GM21576 (cell line): ENCODE data around the gene SLC13A1.
"Not testable (repeated sequence)": the region's sequence is repeated elsewhere in the genome, so short reads cannot be mapped to it uniquely, and the experiment has no call there.

Experiments
- ATAC-seq: cut with Tn5 transposase; IDR thresholded peaks from one replicate; pipeline ENCODE4 v1.9.1; 2021; ENCODE audit warnings: mild to moderate bottlenecking, moderate library complexity; ENCODE audit not compliant: unreplicated experiment

SLC13A1 gene

DNA sequence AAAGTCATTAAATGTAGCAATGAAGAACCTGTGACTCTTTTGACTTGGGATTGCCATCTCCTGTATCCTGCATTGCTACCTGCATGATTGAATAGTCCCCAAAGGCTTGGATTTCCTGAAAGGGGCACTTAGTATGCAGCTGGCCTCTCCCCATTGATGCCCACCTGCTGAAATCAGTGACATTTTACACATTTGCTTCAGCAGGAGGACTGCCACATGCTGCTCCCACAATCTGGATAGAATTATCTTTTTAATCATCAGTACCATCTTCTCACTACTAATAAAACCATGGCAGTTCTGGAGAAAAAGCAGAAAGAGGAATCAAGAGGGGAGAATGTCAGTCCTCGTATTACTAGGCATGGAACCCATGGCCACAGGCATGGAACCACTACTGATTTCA lies 67.8 kb downstream of the SLC13A1 start:
- ATAC-seq: no peak

DNA sequence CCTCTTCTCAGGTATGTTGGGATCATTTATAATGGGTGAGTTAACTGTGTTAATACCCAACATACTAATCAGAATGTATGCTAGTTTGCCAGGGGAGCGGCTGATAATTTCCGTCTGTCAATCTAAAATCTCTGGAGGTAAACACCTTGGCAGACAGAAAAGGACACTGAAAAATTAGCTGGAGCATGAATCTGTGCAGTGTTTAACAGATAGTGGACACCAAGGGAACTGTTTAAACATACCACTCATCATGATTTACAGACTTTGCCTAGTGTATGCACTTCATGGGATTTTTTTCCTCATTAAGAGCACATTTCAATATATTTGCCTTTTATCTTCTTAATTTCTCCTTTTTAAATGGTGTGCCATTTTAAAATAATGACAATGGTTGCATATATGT lies 68.2 kb downstream of the SLC13A1 start:
- no peak for ATAC-seq

DNA sequence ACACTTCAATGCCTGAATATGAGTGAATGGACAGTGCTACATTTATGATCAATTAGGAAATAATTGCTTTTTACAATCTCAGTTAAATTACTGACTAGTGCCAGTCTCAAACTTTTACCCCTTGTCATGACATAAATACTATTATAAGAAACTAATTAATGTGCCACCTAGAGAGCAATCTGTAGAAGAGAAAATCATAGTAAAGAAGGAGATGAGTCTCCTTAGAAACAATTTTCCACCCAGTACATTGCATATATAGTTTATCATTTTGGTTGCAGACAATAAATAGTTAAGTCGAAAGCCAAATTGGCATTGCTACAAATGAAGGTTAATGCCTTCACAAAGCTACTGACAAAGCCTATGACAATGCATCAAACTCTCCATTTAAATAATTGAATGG lies 68.6 kb downstream of the SLC13A1 start:
- no peak for ATAC-seq

DNA sequence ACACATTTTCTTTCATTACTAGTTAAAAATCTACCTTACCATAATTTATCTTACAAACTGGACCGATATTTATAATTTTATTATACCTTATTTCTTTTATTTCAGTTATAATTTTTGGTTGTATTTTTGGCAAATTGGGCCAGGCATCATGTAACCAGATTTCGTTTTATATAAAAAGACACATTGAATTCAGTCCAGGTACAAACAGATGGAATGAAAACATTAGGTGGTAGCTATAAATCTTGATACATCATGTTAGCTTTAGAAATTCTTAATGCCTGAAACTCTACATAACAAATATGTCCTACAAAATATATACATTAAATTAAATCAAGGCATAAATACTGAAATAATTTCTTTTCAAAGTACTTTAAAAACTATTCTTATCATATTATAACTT lies 73.1 kb downstream of the SLC13A1 start:
- no peak for ATAC-seq

DNA sequence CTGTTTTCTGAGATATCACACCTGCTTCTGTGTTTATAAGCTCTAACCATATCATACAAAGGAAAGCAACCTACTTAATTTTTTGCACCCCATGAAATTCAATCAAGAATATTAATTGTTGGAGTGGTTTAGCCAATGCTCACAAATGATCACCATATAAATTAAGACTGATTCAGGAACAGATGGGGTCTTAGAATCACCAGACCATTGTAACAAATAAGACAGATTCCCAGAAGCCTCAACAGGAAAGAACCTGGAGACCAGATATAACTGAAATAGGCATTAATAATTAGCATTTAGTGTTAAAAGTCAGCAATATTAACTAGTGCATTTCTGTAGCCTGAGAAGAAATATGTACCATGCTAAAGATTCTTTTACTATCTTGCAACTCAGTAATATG lies 73.6 kb downstream of the SLC13A1 start:
- no peak for ATAC-seq

DNA sequence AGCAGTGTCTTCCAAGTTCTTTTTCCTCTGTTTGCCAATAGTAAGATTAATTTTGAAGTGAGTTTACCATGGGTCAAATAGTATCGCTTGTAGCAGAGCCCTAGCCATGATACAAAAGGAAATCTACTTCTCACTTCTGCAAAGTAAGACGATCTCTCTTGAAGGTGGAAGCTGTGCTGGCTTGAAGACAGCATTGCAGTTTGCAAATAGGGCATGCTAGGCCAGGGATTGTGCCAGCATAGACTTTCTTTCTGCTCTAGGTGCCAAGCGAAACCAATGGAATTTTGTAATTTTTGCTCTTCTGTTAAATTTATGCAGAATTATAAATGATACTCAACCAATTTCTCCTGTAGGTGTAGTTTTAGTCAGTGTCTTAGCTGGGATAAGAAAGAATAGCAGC lies 74.5 kb downstream of the SLC13A1 start:
- no peak for ATAC-seq

DNA sequence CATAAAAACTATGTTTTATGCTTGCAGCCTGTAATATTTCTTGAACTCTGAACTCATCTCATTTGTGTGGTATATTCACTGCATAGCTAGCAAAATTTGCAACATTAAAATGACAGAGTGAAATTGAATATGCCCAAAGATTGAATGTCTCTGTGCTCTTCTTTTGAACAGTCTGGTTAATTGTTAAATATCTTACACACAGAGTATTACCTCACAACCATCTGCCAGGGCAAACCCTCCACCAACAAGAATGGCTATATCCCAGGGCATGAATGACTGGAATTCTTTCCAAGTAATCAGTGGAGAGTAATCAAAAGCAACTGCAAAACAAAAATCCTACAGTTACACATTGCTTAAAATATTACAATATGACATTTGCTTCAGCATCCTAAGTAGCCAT lies 76.9 kb downstream of the SLC13A1 start:
- no peak for ATAC-seq

DNA sequence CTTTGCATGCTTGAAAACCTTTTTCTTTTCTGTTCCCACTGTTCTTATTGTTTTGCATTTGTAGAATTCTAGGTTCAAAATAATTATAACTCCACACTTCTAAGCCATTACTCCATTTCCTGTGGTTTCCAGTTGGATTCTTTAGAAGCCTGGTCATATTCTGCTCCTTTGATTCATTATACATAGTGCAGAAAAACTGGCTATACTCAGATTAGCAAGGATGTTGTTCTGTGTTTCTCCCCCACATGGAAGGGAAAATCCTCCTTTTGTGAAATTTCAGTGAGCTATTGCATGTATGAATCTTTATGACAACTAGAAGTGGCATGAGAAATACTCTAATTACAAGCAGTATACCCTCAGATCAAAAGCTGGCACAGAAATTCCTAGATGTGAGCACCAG lies 79.5 kb downstream of the SLC13A1 start:
- no peak for ATAC-seq

DNA sequence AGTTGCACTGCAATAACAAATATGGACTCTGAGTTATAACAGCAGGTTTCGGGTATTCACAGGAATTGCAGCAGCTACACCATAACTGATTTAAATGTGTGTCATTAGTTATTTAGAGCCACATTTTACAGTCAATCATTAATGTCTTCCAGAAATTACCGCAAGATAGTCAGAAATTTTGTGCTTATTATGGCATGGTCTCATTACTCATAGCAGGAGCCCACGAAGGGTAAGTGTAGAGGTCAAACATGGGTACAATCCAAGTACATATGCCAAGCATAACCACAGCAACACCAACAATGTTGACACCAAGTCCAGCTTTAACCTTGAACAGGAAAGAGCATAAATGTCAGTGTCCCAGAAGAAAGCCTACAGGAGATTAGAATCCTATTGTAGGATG lies 84.4 kb downstream of the SLC13A1 start:
- ATAC-seq: no peak

DNA sequence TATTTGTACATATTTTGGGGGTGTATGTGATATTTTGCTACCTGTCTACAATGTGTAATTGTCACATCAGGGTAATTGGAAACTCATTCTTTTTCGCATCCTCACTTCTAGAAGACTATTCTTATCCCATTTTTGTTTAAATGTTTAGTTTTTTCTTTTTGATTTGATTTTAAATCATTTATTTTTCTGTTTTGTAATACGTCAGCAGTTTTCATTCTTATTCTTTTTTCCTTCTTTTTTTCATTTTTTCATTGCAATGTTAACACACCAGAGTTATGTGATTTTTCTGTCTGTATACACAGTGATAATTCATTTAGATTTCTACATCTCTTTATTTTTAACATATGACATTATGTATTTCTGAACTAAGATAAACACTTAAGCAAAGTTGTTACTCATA lies 85.5 kb downstream of the SLC13A1 start:
- no peak for ATAC-seq

DNA sequence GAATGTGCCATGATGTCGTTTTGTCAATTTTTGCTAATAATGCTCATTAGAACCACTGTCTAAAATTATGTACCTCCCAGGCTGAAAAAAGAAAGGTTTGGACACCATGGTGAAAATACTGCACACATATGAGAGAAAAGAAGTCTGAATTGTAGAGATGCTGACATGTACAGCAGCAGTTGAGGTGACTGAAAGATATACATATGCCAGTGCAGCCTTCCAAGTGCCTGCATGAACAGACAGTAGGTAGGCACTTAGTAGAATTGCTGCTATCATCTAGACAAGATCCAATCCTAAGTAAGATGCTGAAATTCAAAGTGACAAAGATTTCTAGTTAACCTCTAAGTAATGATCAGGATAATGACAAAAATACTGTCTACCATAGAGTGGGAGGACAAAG lies 86.9 kb downstream of the SLC13A1 start:
- ATAC-seq: no peak

DNA sequence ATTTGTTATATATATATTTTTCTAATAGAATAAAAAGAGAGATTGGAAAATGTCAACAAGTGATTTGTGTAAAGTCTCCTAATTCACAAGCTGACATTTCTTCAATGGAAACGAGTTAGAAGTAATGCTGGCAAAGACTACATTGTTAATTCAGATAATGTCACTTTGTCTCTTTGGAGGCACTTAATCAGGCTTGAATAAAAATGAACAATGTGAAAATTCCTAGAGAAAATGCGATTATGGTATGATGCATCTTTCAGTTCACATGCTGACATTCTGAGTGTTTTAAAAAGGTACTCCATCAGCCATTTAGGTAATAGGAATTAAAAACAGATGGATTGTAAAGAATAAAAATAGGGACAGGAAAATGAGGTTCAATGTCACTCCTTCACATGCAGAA lies 100.1 kb downstream of the SLC13A1 start:
- no peak for ATAC-seq

DNA sequence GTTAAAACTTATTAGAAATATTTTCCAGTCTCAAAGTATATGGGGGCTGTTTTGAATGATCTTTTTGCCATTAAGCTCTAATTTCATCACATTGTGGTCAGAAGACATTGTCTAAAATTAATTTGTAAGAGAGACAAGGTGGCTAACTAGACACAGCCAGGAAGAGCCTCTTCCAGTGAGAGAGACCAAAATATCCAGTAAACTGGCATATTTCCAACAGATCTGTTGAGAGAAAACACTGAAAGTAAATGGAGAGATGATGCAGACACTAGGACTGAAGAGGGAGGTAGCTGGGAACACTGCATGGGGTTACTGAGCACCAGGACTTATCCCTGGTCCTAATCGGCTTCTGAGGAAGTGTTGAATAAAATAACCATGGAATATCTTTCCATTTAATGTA lies 102.8 kb downstream of the SLC13A1 start:
- no peak for ATAC-seq

DNA sequence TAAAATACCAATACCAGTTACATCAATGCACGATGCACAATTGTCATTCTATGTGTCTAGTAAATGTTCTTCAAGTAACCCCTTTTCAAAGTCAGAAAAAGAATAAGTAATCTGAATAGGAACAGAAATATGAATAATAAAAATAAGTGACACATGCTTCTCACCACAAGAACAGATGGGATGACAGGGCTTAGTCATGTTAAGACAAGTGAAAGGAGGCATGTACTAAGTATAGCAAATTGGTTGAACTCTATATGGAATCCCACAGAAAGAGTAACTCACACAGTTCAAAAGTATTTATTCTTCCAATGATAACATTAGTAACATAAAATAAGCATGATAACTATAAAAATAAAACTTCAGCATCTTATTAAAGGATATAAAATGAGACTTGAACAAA lies 103.3 kb downstream of the SLC13A1 start:
- ATAC-seq: no peak

DNA sequence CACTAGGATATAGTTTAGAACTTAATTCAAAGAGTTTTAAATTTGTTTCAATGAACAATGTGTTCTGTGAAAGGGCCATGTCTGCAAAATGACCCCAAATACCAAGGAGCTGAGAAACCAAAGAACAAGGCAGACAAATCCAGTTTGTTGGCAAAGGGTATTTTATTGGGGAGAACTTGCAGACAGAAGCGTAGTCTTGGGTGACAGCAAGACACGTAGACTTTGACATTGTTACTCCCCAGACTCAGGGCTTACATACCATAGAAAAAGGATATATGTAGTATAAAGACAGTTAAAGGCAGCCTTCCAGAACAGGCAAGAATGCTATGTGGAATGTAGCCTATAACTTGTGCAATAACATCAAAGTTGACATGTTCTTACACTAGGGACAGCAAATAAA lies 109.3 kb downstream of the SLC13A1 start:
- ATAC-seq: no peak

DNA sequence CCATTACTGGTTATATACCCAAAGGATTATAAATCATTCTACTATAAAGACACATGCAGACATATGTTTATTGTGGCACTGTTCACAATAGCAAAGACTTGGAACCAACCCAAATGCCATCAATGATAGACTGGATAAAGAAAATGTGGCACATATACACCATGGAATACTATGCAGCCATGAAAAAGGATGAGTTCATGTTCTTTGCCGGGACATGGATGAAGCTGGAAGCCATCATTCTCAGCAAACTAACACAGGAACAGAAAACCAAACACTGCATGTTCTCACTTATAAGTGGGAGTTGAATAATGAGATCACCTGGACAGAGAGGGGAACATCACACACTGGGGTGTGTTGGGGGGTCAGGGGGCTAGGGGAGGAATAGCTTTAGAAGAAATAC lies 112.9 kb downstream of the SLC13A1 start:
- not testable (repeated sequence) for ATAC-seq

DNA sequence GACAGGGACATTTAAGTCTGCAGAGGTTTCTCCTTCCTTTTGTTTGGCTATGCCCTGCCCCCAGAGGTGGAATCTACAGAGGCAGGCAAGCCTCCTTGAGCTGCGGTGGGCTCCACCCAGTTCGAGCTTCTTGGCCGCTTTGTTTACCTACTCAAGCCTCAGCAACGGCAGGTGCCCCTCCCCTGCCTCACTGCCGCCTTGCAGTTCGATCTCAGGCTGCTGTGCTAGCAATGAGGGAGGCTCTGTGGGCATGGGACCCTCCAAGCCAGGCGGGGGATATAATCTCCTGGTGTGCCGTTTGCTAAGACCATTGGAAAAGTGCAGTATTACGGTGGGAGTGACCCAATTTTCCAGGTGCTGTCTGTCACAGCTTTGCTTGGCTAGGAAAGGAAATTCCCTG lies 114.9 kb downstream of the SLC13A1 start:
- ATAC-seq: not testable (repeated sequence)

DNA sequence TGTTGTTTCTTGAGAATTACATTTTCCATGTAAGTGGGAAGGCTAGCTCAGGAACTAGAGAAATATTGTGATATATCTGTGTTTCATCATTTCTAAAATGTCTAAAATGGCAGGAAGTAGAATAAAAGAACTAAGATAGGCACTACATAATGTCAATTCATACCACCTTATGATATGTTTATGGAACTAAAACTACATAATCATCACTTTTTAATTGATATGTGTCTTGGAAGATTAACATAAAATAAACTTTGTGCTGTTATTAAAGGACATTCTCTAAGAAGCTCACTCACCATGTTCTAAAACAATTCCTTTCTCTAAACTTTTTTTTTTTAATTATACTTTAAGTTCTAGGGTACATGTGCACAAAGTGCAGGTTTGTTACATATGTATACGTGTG lies 120.7 kb downstream of the SLC13A1 start:
- ATAC-seq: no peak

DNA sequence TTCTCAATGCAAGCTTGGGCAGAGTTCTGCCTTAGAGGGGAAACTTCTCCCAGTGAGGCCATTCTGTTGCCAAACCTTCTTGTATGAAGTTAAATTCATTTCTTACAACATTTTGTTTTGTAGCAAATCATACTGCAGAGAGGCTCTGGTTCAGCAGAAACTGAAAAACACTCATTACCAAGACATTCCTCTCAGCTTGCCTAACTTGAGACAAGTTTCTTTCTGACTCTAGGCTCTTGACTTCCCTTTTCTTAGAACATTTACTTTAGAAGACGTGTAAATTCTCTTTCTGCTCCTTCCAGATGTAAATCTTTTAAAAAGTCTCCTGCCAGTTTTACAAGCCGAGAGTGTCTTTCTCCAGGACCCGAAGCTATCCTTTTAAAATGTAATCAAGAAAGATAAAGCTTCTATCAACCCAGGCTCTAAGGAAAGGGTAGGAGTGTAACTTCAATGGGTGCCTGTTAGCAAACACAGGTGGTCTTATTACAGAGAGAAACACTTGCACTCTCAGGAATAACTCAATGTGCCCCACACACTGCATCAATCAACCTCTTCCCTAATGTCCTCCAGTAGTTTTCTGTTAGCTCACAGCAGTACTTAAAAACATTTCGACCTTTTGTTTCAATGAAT lies 123.8 kb downstream of the SLC13A1 start:
- peak; percentile 63 for ATAC-seq

DNA sequence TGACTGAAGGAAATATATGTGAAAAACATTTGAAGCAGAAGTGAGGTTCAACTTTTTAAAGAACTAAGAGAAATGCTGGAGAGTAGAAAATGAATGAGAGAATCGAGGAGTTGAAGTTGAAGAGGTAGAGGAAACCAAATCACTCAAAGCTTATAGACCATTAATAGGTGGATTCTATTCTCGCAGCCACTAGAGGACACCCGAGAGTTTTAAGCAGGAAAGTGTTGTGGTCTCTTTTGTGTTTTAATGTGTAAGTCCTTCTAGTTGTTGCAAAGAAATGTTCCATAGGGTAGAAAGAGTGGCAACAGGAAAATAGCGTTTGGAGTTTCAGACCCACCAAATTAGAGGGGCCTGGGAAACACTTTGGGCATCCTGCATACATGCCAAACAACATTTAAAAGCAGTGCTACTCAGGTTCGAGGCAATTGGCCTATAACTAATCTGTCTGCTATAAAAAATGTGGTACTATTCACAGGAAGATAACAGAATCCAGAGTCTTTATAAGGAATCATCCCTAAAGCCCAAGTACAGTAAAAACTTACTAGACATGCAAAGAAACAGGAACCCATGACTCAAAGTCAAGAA lies 129.0 kb downstream of the SLC13A1 start:
- ATAC-seq: no peak

DNA sequence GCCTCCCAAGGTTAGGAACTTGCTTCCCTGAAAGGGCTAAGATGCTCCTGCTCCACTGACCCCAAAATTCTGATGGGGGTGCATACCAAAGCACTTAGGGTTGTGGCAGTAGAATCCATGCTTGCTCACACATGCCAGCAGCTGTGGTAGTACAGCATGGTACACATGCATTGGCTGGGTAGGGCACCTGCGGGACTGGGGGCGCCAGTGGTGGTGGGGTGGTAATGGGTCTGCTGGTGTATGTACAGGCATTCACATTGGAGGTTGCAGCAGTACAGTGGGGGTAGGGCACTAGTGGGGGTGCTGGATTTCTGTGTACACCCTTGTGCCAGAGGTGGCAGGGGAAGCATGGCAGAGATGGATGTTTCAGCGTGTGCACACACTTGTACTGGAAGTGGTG lies 132.0 kb downstream of the SLC13A1 start:
- no peak for ATAC-seq
